OCI-M1 (cell line): ENCODE measurements around the gene SLC10A7.

ENCODE experiments used
- DNase-seq: peaks from one replicate; lab custom pipeline; 2025; lab: John Stamatoyannopoulos, UW

Gene SLC10A7

GRCh38 chr4:146257511-146257910 is 264.2 kb downstream of the SLC10A7 start:
- DNase-seq = no peak

- DNase-seq = no peak
Measured at GRCh38 chr4:146256328-146256727, 265.4 kb downstream of the SLC10A7 start.

GRCh38 chr4:146255874-146256273 is 265.9 kb downstream of the SLC10A7 start:
- DNase-seq = no peak

GRCh38 chr4:146255463-146255862 is 266.3 kb downstream of the SLC10A7 start:
- no peak for DNase-seq

GRCh38 chr4:146252969-146253611 is 268.6 kb downstream of the SLC10A7 start:
- no peak for DNase-seq

GRCh38 chr4:146247356-146247755 is 274.4 kb downstream of the SLC10A7 start:
- DNase-seq = no peak

GRCh38 chr4:146246381-146246780 is 275.4 kb downstream of the SLC10A7 start:
- DNase-seq = no peak

- no peak for DNase-seq
Measured at GRCh38 chr4:146245850-146246249, 275.9 kb downstream of the SLC10A7 start.

- DNase-seq = peak; percentile 28
Measured at GRCh38 chr4:146245246-146245645, 276.5 kb downstream of the SLC10A7 start.

- no peak for DNase-seq
Measured at GRCh38 chr4:146244496-146244895, 277.2 kb downstream of the SLC10A7 start.

- DNase-seq = no peak
Measured at GRCh38 chr4:146243883-146244277, 277.9 kb downstream of the SLC10A7 start.

GRCh38 chr4:146243141-146243882 is 278.4 kb downstream of the SLC10A7 start:
- peak; percentile 22 for DNase-seq

GRCh38 chr4:146238107-146238506 is 283.6 kb downstream of the SLC10A7 start:
- no peak for DNase-seq

GRCh38 chr4:146237092-146237491 is 284.6 kb downstream of the SLC10A7 start:
- no peak for DNase-seq

- DNase-seq = no peak
Measured at GRCh38 chr4:146236216-146236615, 285.5 kb downstream of the SLC10A7 start.

GRCh38 chr4:146235654-146236177 is 286.0 kb downstream of the SLC10A7 start:
- DNase-seq = no peak

GRCh38 chr4:146232131-146232722 is 289.5 kb downstream of the SLC10A7 start:
- peak; percentile 18 for DNase-seq

GRCh38 chr4:146229406-146229805 is 292.3 kb downstream of the SLC10A7 start:
- DNase-seq = peak; percentile 46

GRCh38 chr4:146224326-146224966 is 297.3 kb downstream of the SLC10A7 start:
- no peak for DNase-seq

- DNase-seq = no peak
Measured at GRCh38 chr4:146222313-146222712, 299.4 kb downstream of the SLC10A7 start.

- DNase-seq = no peak
Measured at GRCh38 chr4:146214238-146214637, 307.5 kb downstream of the SLC10A7 start, which contains the start of gene REELD1. Gene REELD1 (plus strand): TSS chr4:146214538. CDS start chr4:146216953, 2,415 bp downstream.

GRCh38 chr4:146212781-146213180 is 309.0 kb downstream of the SLC10A7 start:
- no peak for DNase-seq
